HG02970 (cell line): ENCODE measurements around the gene TMEM270.

ENCODE experiments used
- ATAC-seq: cut with Tn5 transposase; IDR thresholded peaks from one replicate; pipeline ENCODE4 v1.9.1; 2021; ENCODE audit warnings: mild to moderate bottlenecking, moderate library complexity, moderate number of reproducible peaks; ENCODE audit not compliant: unreplicated experiment, low FRiP score

The TMEM270 gene

DNA sequence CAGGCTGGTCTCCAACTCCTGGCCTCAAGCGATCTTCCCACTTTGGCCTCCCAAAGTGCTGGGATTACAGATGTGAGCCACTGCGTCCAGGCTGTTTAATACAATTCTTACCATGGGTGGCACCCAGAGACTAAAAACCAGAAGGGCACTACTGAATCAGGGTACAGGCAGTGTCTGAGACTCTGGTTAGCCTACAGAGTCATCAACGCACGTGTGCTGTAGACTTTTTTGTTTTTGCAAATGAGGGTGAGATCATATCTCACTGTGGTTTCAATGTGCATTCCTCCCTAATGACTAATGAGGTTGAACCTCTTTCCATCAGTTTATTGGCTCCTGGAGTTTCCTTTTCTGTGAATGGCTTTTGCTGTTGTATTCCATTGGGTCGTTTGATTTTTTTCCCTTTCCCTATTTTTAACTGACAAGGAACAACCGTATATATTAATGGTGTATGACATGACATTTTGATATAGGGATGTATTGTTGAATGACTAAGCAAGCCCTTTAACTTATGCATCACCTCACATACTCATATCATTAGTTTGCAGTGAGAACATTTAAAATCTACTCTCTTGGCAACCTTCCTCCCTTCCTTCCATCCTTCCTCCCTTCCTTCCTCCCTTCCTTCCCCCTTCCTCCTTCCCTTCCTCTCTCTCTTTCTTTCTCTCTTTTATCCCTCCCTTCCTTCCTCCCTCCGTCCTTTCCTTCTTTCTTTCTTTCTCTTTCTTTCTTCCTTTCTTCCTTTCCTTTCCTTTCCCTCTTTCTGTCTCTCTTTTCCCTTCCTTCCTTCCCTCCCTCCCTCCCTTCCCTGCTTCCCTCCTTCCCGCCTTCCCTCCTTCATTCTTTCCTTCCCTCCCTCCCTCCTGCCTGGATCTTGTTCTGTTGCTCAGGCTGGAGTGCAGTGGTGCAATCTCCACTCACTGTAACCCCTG is 9.3 kb upstream of the TMEM270 start:
- ATAC-seq: peak; percentile 59

GRCh38 chr7:73852500-73852899 is 8.5 kb upstream of the TMEM270 start:
- no peak for ATAC-seq

- no peak for ATAC-seq
Observed at GRCh38 chr7:73856941-73857340, 4.0 kb upstream of the TMEM270 start.

DNA sequence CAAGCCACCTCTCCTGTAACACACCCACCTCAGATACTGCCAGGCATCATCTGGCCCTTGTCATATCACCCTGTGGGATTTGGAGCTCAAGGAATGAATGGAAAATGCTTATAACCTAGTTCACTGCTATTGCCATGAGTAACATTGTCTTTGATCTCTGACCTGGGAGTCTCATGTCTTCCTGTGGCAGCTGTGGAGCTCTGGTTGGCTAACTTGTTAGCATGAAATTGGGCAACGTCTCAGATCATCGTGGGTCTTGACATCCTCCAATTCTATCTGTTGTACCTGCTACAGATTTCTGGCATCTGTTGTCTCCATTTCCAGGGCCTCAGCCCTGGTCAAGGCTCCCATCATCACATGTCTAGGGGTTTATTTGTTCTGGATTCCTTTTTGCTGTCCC is 2.2 kb upstream of the TMEM270 start:
- ATAC-seq: no peak

- ATAC-seq: no peak
Observed at GRCh38 chr7:73861305-73861704, 346 bp downstream of the TMEM270 start.

DNA sequence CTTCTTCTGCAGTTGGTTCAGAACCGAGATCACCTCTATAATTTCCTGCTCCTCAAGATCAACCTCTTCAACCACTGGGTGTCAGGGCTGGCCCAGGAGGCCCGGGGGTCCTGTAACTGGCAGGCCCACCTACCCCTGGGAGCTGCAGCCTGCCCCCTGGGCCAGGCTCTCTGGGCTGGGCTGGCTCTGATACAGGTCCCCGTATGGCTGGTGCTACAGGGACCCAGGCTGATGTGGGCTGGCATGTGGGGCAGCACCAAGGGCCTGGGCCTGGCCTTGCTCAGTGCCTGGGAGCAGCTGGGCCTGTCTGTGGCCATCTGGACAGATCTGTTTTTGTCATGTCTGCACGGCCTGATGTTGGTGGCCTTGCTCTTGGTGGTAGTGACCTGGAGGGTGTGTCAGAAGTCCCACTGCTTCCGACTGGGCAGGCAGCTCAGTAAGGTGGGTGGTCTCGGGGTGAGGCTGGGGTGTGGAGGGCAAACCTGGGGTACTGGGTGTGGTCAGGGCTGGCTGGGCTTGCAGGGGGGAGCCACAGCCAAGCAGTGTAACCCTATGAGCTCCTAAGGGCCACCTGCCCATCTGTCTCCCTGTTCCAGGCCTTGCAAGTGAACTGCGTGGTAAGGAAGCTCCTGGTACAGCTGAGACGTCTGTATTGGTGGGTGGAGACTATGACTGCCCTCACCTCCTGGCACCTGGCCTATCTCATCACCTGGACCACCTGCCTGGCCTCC is 4.2 kb downstream of the TMEM270 start:
- ATAC-seq: no peak

GRCh38 chr7:73865738-73866445 is 4.9 kb downstream of the TMEM270 start:
- ATAC-seq: no peak

DNA sequence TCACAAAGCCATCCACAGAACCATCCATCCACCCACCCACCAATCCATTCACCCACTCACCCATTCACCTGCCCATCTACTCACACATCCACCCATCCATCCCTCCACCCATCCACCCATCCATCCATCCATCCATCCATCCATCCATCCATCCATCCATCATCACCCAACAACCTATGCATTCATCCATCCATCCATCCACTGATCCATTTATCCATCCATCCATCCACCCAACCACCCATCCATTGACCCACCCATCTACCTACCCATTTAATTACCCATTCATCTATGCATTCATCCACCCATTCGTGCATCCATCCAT is 5.4 kb downstream of the TMEM270 start:
- no peak for ATAC-seq

GRCh38 chr7:73869011-73869798 is 8.2 kb downstream of the TMEM270 start:
- ATAC-seq: no peak

DNA sequence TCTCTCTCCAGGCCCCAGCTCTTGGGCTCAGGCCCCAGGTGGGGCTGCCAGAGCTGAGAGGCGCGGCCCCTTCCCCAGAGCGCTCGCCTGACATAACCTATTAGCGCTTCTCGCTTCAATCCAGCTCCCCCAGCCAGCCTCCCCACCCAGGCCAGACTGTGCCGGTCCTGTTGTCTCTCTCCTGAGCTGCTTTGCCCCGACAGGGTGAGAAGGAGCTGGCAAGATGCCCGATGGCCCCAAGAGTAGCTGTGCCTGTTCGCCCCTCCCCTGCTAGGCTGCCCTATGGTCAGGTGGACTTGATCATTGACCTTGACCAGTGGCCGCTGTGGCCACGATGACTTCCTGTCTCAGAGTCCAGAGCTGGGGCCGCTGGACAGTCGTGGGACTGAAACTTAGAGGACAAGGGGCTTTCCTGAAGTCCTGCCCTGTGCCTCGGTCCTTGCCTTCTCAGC is 9.1 kb downstream of the TMEM270 start:
- no peak for ATAC-seq

DNA sequence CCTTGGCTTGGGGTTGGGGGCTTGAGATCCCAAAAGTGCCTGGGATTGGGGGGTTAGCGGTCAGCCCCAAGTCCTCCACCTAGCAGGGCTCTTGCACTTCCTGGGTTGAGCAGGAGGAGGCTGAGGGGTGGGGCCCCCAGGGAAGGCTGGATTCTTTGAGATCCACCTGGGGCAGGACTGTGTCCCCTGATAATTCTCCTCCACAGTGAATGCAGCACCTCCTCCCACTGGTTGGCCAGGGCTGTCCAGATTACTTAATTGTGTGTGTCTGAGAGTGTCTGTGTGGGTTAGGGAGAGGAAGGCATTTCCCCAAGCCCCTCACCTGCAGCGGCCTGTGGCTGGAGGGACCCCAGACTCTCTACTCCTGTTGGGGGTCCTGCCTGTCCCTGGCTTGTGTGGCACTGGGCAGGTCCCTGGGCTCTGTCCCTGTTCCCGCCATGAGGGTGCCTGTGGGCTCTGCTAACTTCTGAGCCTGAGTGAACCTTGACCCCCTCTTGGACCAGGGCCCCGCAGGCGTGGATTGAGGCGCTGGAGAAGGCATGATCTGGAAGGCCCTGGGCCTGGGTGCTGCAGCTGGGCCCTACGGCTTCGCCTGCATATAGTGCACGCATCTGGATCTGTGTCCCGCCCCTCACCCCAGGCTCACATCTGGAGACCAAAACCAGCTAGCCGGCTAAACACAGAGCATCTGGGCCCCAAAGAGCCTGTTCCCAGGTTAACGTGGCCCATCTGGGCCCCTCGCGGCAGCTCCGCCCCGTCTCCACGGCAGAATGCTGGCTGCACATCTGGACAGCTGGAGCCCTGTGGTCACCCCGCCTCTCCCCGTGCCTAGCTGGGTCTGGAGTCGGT is 10.4 kb downstream of the TMEM270 start:
- ATAC-seq: no peak

- ATAC-seq: no peak
Observed at GRCh38 chr7:73872056-73872908, 11.3 kb downstream of the TMEM270 start.

- ATAC-seq: no peak
Observed at GRCh38 chr7:73876361-73876760, 15.4 kb downstream of the TMEM270 start.

GRCh38 chr7:73876973-73877372 is 16.0 kb downstream of the TMEM270 start:
- ATAC-seq: no peak

GRCh38 chr7:73879977-73880681 is 19.2 kb downstream of the TMEM270 start:
- ATAC-seq: no peak

GRCh38 chr7:73880755-73881328 is 19.9 kb downstream of the TMEM270 start:
- ATAC-seq: no peak

DNA sequence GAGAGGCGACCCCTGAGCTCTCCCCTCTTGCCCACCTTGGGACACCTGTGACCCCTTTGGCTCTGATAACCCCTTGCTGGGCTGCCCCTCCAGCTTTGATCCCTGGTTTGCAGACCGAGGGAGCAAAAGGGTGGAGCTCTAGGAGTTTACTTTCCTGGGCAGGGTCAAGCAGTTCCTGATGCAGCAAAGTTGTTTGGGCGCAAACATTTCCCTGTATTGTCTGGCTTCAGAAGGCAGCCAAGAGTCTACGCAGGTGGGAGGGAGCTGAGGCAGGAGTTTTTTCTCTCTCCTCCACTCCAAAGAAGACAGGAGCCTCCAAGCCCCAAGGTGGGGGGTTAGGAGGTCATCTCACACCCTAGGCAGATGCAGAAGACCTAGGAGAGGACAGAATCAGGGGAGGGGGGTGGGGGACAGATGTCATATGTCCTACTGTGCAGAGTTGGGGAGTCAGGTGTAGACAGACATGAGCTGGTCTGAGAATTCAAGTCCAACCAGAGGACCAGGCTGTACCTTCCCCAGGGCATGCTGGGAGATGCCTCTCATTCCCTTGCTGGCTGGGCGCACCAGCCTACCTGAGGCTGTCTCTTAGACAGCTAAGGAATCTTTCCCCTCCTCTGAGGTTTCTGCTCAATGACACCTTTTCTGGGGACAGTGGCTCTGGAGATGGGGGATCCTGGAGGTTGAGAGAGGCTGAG is 20.5 kb downstream of the TMEM270 start:
- no peak for ATAC-seq
